Activated T-cell treated with anti-CD3 and anti-CD28 coated beads, Interleukin-2, amount 50 U/mL, for 4 hours (primary cell): ENCODE measurements around the gene ABCC1. TPM values are rescaled to one million over a fixed set of nuclear protein-coding genes. Genes with fewer than 3 reads are reported as not detected.

ENCODE experiments used
- ATAC-seq, 2 donors: fragments of 200-7000 bp; cut with Tn5 transposase; one replicate each; pipeline ENCODE4 v1.10.0; 2021
- DNase-seq: peaks from one replicate; pipeline ENCODE4 v3.0.0-alpha.2; 2020
- H3K27me3 Mint-ChIP-seq: one replicate; pipeline ENCODE4 v1.8.0; 2021; ENCODE audit warnings: low read depth, mixed read lengths
- H3K36me3 Mint-ChIP-seq: one replicate; pipeline ENCODE4 v1.8.0; 2022; ENCODE audit warnings: mixed read lengths; ENCODE audit not compliant: insufficient read depth
- H3K4me1 Mint-ChIP-seq: one replicate; pipeline ENCODE4 v1.8.0; 2021; ENCODE audit warnings: low read depth, mixed read lengths
- H3K4me3 Mint-ChIP-seq: one replicate; pipeline ENCODE4 v1.8.0; 2021; ENCODE audit warnings: mild to moderate bottlenecking, moderate library complexity, mixed read lengths
- H3K9me3 Mint-ChIP-seq: one replicate; pipeline ENCODE4 v1.8.0; 2021; ENCODE audit warnings: mixed read lengths
- total RNA-seq, 3 donors: library from RNA; stranded (reverse); gene quantifications; one replicate each; pipeline ENCODE4 v1.2.1, GENCODE V29; 2021

ABCC1 gene
- total RNA-seq, 3 donors from 2014 or later: 53.3 to 59.5 (median 54.3) TPM

GRCh38 chr16:16007743-16008111 is 58.3 kb downstream of the ABCC1 start:
- no peaks in the 10 kb centered on the region for H3K27me3 Mint-ChIP-seq
- H3K4me3 Mint-ChIP-seq: no peak overlapping the region
- H3K4me1 Mint-ChIP-seq: peaks cover 23% of the 10 kb centered on the region
- peaks cover 35% of the 10 kb centered on the region for H3K36me3 Mint-ChIP-seq
- no peaks in the 10 kb centered on the region for H3K9me3 Mint-ChIP-seq
- no peak for DNase-seq
- ATAC-seq: no peak

- peaks cover 20% of the 10 kb centered on the region for H3K4me1 Mint-ChIP-seq
- H3K36me3 Mint-ChIP-seq: peaks cover 38% of the 10 kb centered on the region
- H3K4me3 Mint-ChIP-seq: no peak overlapping the region
- DNase-seq (no peak), ATAC-seq (no peak)
- H3K27me3 Mint-ChIP-seq: no peaks in the 10 kb centered on the region
- no peaks in the 10 kb centered on the region for H3K9me3 Mint-ChIP-seq
These were observed 59.2 kb downstream of the ABCC1 start for GRCh38 chr16:16008666-16009065.

- Mint-ChIP-seq H3K36me3 (peaks cover 39% of the 10 kb centered on the region), H3K9me3 (no peaks in the 10 kb centered on the region), H3K4me3 (no peak overlapping the region), H3K27me3 (no peaks in the 10 kb centered on the region), H3K4me1 (peaks cover 17% of the 10 kb centered on the region)
- DNase-seq (no peak), ATAC-seq (no peak)
These were observed 60.0 kb downstream of the ABCC1 start for GRCh38 chr16:16009401-16009800.

GRCh38 chr16:16010194-16010593 is 60.8 kb downstream of the ABCC1 start:
- H3K27me3 Mint-ChIP-seq: no peaks in the 10 kb centered on the region
- no peaks in the 10 kb centered on the region for H3K9me3 Mint-ChIP-seq
- DNase-seq (no peak), ATAC-seq (no peak)
- H3K4me3 Mint-ChIP-seq: no peak overlapping the region
- peaks cover 16% of the 10 kb centered on the region for H3K4me1 Mint-ChIP-seq
- H3K36me3 Mint-ChIP-seq: peaks cover 39% of the 10 kb centered on the region

- Mint-ChIP-seq H3K4me3 (no peak overlapping the region), H3K9me3 (no peaks in the 10 kb centered on the region), H3K27me3 (no peaks in the 10 kb centered on the region), H3K4me1 (peaks cover 13% of the 10 kb centered on the region), H3K36me3 (peaks cover 46% of the 10 kb centered on the region)
- DNase-seq: no peak
- no peak for ATAC-seq
These were observed 62.7 kb downstream of the ABCC1 start for GRCh38 chr16:16012144-16012543.

GRCh38 chr16:16013812-16014211 is 64.4 kb downstream of the ABCC1 start:
- H3K4me1 Mint-ChIP-seq: peaks cover 8% of the 10 kb centered on the region
- no peak for DNase-seq
- ATAC-seq: no peak
- H3K36me3 Mint-ChIP-seq: peaks cover 52% of the 10 kb centered on the region
- H3K9me3 Mint-ChIP-seq: no peaks in the 10 kb centered on the region
- no peak overlapping the region for H3K4me3 Mint-ChIP-seq
- no peaks in the 10 kb centered on the region for H3K27me3 Mint-ChIP-seq

- peaks cover 6% of the 10 kb centered on the region for H3K4me1 Mint-ChIP-seq
- H3K4me3 Mint-ChIP-seq: no peak overlapping the region
- H3K27me3 Mint-ChIP-seq: no peaks in the 10 kb centered on the region
- no peaks in the 10 kb centered on the region for H3K9me3 Mint-ChIP-seq
- peaks cover 47% of the 10 kb centered on the region for H3K36me3 Mint-ChIP-seq
- DNase-seq (no peak), ATAC-seq (no peak)
These were observed 65.2 kb downstream of the ABCC1 start for GRCh38 chr16:16014329-16015224.

- Mint-ChIP-seq H3K27me3 (no peaks in the 10 kb centered on the region), H3K36me3 (peaks cover 47% of the 10 kb centered on the region), H3K4me3 (no peak overlapping the region), H3K4me1 (peaks cover 6% of the 10 kb centered on the region), H3K9me3 (no peaks in the 10 kb centered on the region)
- DNase-seq: no peak
- no peak for ATAC-seq
These were observed 66.4 kb downstream of the ABCC1 start for GRCh38 chr16:16015849-16016248.

GRCh38 chr16:16016388-16016964 is 67.1 kb downstream of the ABCC1 start:
- no peak overlapping the region for H3K4me3 Mint-ChIP-seq
- no peaks in the 10 kb centered on the region for H3K27me3 Mint-ChIP-seq
- H3K9me3 Mint-ChIP-seq: no peaks in the 10 kb centered on the region
- ATAC-seq (no peak), DNase-seq (no peak)
- H3K4me1 Mint-ChIP-seq: peaks cover 8% of the 10 kb centered on the region
- peaks cover 47% of the 10 kb centered on the region for H3K36me3 Mint-ChIP-seq

- H3K36me3 Mint-ChIP-seq: peaks cover 47% of the 10 kb centered on the region
- H3K4me1 Mint-ChIP-seq: peaks cover 8% of the 10 kb centered on the region
- ATAC-seq: no peak
- no peak for DNase-seq
- no peaks in the 10 kb centered on the region for H3K27me3 Mint-ChIP-seq
- H3K9me3 Mint-ChIP-seq: no peaks in the 10 kb centered on the region
- no peak overlapping the region for H3K4me3 Mint-ChIP-seq
These were observed 68.4 kb downstream of the ABCC1 start for GRCh38 chr16:16017812-16018211.

GRCh38 chr16:16018705-16019104 is 69.3 kb downstream of the ABCC1 start:
- Mint-ChIP-seq H3K27me3 (no peaks in the 10 kb centered on the region), H3K4me3 (no peak overlapping the region), H3K36me3 (peaks cover 44% of the 10 kb centered on the region), H3K9me3 (no peaks in the 10 kb centered on the region), H3K4me1 (peaks cover 15% of the 10 kb centered on the region)
- ATAC-seq (no peak), DNase-seq (no peak)

- Mint-ChIP-seq H3K4me1 (peaks cover 22% of the 10 kb centered on the region), H3K9me3 (no peaks in the 10 kb centered on the region), H3K36me3 (peaks cover 46% of the 10 kb centered on the region), H3K4me3 (no peak overlapping the region), H3K27me3 (no peaks in the 10 kb centered on the region)
- no peak for DNase-seq
- no peak for ATAC-seq
These were observed 70.1 kb downstream of the ABCC1 start for GRCh38 chr16:16019488-16019887.

- Mint-ChIP-seq H3K9me3 (no peaks in the 10 kb centered on the region), H3K4me3 (no peak overlapping the region), H3K4me1 (peaks cover 30% of the 10 kb centered on the region), H3K36me3 (peaks cover 46% of the 10 kb centered on the region), H3K27me3 (no peaks in the 10 kb centered on the region)
- DNase-seq: no peak
- ATAC-seq: no peak
These were observed 70.9 kb downstream of the ABCC1 start for GRCh38 chr16:16020291-16020690.

- no peak for ATAC-seq
- Mint-ChIP-seq H3K9me3 (no peaks in the 10 kb centered on the region), H3K4me1 (peaks cover 37% of the 10 kb centered on the region), H3K36me3 (peaks cover 42% of the 10 kb centered on the region), H3K27me3 (no peaks in the 10 kb centered on the region), H3K4me3 (no peak overlapping the region)
- no peak for DNase-seq
These were observed 71.6 kb downstream of the ABCC1 start for GRCh38 chr16:16021020-16021419.

GRCh38 chr16:16021646-16021987 is 72.2 kb downstream of the ABCC1 start:
- H3K27me3 Mint-ChIP-seq: no peaks in the 10 kb centered on the region
- H3K9me3 Mint-ChIP-seq: no peaks in the 10 kb centered on the region
- H3K4me3 Mint-ChIP-seq: no peak overlapping the region
- H3K4me1 Mint-ChIP-seq: peaks cover 35% of the 10 kb centered on the region
- DNase-seq (no peak), ATAC-seq (no peak)
- peaks cover 37% of the 10 kb centered on the region for H3K36me3 Mint-ChIP-seq
